GM18907 (cell line): ENCODE measurements around the gene SDSL.

Experiments
- ATAC-seq: cut with Tn5 transposase; IDR thresholded peaks from one replicate; pipeline ENCODE4 v1.9.1; 2021; ENCODE audit warnings: mild to moderate bottlenecking, moderate library complexity; ENCODE audit not compliant: unreplicated experiment

Gene SDSL

DNA sequence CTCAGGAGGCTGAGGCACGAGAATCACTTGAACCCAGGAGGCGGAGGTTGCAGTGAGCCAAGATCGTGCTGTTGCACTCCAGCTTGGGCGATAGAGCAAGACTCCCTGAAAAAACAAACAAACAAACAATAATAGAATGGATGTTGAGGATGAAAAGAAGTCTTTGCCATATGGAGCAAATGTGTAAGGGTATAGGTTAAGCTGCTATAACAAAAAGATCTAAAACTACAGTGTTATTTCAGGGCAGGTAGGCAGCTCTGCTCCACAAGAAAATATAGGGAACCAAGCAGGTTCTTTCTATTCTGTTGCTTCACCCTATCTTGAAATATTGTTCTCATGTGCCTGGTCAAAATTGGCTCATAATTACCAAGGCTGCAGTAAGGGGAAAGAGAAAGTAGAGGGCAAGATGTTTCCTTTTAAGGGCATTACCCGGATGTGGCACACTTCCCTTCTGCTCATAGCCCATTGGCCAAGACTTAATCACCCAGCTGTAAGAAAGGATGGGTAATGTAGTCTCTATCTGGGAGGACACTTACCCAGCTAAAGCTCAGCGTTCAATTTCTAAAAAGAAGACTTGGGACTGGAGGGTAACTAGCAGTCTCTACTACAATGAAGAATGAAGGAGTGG is 23.5 kb downstream of the SDSL start:
- ATAC-seq: no peak

DNA sequence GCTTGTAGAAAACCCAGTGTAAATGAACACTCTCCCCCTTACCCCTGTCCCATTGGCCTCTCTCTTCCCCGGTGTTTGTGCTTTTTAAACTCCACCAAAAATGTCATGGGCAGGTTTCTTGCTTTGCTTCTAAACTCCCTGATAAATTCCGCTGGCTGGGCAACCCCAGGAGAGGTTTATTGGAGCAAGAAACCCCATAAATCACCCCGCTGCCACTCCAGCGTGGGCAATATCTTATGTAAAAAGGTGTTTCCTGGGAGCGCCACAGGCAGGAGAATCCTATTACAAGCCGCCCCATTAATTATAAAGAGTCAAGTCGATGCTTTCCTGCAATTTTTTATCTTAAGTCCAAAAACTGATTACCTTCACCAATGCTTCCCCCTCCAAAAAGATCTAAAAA is 26.7 kb downstream of the SDSL start:
- no peak for ATAC-seq

DNA sequence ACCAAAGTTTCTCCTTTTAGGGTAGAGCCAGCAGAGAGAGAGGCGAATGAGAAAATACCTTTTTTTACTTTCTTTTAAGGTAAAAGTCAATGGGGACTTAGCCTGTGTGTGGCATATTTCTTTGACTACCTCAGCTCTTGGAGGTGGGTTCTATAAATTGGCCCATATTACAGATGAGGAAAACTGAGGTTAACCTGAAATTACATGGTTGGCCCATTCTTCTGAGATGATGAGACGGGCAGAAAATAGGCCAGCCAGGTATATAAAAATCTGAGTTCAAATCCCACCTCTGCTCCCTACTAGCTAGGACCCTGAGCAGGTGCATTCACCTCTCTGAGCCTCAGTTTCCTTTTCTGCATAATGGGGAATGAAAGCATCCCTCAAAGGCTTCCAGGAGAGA is 27.1 kb downstream of the SDSL start:
- no peak for ATAC-seq

DNA sequence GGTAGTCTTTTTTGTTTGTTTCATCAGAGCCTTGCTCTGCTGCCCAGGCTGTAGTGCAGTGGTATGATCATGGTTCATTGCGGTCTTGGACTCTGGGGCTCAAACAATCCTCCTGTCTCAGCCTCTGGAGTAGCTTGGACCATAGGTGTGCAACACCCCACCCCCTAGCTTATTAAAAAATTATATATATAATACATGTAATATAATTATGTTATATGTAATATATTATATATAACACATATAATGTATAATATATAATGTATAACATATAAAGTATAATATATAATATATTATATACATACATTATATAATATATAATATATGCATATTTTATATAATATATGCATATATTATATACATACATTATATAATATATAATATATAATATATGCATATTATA is 27.7 kb downstream of the SDSL start:
- ATAC-seq: no peak

DNA sequence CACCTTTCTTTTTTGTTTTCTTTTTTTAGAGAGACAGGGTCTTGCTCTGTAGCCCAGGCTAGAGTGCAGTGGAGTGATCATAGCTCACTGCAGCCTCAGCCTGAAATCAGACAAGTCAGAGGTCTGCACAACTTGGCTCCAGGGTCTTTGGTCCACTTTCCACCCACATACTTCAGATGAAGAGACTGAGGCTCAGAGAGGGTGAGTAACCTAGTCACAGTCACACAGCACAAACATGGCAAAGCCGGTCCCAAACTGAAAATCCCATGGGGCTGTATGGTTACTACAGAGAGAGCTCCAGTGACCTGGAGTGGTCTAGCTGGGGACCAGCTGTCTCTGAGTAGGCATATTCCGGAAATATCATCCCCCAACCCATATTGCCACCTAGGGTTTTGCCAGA is 30.3 kb downstream of the SDSL start:
- ATAC-seq: no peak

DNA sequence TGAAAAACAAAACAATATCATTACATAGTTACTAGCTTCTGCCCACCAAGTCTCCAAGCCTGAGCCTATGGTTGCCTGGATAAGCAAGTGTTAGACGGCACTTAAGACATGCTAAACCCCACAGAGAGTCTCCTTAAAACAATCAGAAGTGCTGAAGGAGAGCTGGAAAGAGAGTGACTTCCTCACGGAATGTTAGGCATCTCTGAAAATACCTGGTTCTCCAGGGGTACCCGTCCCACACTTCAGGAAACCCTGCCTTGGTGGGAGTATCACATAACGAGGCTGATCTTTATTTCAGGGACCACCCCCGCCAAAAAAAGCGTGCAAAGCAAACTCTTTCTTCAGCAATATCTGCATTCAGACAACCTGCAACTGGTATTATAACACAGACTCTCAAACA is 31.1 kb downstream of the SDSL start:
- no peak for ATAC-seq

DNA sequence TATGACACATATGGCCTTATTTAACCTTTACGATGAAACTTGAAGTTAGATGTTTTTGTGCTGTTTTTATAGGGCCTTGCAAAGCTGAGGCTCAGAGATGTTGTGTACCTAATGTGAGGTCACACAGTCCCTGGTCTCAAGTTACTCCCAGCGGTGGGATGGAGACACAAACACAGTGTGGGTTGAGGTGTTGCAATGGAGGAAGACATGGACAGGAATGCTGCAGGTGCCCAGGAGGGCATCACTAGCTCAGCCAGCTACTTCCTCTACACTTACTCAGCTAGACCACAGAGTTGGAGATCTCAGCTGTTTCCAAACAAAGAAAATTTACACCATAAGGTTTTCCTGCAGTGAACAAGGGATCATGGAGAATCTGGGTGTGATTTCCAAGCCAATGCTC is 34.0 kb downstream of the SDSL start:
- ATAC-seq: no peak

DNA sequence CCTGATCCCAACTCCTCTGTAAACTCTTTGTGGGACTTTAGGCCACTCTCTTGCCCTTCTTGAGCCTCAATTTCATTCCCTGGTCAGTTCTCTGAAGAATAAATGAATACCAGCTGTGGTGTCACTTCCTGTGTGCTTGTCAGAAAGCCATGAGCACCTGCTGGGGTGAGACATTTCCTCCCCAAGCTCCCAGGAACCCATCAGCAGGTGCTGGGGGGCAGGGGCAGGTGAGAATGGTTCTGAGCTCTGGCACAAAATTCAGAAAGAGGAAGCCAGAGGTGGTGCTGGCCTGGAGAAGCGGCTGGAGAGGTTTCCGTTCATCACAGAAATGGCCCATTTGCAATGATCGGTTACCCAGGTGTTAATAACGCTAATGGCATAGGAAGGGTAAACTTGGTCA is 34.6 kb downstream of the SDSL start:
- no peak for ATAC-seq

DNA sequence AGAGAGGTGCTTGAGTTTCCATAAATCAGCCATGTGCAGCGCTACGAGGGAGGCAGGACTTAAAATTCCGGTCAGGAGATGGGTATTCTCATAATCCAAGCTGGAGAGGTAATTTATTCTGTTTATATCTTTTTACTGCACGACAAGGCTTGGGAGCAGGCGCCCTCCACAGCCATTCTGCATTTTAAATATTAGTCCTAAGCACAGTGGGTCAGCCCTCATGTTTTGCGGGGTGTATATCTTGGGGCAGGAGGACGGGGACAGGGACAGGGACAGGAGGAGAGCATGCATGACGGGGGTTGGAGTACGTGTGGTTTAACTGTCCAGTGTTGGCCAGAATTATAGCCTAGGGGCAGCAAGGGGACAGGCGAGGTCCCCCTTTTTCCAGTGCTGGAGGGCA is 35.0 kb downstream of the SDSL start:
- ATAC-seq: no peak

DNA sequence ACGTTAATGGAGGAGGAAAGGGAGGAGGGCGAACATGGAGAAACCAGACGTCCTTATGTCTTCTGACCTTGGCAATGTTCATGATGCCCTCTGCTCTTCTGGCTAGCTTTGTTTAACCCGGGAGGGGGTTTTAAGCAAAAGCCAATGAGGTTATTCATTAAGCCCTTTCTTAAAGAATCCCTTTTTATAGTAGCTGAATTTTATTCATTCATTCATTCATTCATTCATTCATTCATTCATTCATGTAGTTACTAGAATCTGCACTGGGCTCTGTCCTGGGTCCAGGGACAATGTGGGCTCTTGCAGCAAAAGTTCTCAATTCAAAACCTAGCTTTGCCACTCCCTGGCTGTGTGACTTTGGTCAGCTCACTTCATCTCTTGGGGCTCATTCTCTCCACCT is 35.5 kb downstream of the SDSL start:
- no peak for ATAC-seq

DNA sequence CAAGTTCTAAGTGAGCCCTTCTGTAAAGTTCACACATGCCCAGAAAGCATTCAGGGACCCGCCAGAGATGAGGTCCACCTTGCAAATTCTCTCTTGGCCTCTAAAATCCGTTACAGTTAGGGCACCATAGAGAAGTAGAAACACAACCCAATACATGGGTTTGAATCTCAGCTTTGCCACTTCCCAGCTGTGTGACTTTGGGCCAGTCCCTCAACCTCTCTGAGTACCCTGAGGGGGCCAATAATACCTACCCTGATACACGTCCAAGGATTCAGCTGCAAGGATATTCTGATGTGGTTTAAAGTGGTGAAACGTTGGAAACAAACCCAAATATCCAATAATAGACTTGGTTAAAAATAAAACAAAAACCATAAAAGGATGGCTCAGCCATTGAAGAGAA is 37.8 kb downstream of the SDSL start:
- no peak for ATAC-seq

DNA sequence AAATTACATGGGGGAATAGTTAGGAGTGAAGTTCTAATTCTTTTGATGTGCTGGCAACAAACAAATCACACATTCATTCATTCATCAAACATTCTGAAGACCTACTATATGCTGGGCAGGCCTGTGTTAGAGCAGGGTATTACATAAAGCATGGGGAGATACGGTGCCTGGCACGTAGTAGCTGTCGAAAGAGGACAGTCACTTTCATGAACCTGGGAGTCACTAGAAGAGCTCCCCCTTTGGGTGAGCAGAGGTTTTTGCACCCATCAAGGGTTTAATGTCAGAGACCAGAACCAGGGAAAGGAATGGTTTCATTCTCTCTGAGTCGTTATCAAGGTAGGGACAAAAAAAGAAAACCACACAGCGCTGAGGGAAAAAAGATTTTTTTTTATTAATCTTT is 39.5 kb downstream of the SDSL start:
- no peak for ATAC-seq

DNA sequence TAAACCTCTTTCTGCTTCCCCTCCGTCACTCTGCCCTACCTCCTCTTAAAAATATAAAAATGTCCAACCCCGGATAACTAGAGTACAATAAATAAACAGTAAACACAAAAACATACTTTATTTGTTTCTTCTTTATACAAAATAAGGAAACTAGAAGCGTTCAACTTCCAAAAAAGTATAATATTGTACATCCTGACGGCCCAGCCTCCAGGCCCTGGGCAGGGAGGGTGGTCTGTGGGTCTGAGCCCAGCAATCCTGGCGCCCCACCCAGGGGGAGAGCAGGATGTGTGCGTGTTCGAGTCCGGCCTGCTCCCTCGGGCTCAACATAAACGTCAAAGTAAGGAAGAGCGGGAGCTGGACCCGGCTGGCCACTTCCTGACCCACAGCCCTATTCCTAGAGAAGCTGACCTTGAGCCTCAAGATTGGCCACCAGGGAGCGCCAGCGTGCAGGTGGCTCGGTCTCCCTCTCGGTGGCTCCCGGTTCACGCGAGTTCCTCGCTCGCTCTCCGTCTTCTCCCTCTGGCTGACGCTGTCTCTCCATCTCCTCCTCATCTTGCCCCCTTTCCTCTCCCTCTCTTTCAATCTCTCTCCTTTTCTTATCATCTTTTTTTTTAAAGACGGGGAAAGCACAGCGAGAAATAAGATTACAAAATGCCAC is 40.1 kb downstream of the SDSL start:
- no peak for ATAC-seq

DNA sequence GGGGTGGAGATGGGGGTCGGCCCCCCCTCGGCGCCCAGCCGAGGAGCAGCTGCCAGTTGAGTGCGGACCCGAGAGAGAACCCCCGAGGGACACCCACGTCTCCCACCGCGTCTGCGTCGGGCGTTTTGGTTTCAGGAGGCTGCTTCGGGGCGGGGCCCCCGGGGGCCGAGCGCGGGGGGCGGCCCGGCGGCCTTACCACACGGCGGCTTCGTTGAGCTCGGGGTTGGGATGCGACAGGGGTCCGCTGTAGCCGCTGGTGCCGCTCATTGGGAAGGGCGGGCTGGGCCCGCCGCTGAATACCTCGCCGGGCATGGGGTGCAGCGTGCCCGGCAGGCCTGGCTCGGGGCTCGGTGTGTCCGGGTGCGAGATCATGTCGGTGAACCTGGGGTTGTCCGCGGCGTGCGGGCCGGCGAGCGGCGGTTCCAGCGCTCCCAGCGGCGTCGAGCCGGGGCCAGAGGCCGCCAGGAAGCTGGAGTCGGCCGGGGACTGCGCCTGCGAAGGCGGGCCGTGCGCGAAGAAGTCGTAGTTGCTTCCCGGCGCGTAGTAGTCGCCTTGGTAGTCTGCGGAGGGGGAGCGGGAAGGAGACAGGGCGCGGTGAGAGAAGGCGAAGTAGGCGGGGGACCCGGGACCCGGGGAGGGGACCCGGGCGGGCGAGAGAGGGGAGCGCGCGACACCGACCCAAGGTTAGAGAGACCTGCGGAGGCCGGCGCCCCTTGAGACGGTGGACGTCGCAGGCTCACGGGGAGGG is 41.0 kb downstream of the SDSL start:
- ATAC-seq: no peak

DNA sequence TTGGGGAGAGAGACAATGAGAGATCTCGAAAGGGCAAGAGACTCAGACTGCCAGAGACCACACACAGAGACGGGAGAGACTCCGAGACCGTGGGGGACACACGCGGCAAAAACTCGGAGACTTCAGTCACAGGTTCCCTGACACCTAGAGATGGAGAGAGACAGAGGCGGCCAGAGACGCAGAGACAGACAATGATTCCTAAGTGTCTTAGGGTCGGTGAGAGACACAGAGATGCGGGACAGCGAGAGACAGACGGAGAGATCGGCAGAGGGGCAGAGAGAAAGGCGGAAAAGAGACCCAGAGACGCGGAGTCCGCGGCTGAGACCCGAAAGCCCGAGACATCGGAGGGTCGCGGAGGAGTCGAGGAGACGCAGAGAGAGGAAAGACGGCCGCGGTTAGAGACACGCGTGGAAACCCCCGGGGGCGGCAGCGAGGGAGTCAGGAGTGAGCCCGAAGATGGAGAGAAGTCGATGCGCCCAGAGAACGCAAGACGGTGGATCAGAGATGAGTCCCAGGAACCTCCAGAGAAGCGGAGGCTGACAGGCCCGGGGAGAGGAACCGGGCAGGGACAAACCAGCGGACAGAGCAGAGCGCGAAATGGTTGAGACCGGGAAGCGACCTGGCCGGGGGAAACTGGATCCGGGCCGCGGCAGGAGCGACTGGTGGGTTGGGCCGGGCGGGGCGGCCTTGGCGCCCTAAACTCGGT is 41.7 kb downstream of the SDSL start:
- no peak for ATAC-seq

DNA sequence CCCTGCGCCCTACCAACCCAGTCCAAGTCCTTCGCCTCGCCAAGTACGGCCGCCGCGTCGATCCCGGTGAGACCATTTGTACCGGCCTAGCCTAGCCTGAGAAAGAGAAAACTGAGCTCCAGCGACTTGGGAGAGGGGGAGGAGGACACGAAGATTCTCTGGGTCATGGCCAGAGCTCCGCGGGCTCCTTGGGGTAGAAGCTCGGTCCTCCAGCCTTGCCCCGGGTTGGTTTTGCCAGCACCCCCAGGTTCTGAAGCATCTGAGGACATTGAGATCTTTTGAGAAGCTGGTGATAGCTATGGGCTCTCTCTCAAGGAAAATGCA is 42.2 kb downstream of the SDSL start:
- no peak for ATAC-seq

DNA sequence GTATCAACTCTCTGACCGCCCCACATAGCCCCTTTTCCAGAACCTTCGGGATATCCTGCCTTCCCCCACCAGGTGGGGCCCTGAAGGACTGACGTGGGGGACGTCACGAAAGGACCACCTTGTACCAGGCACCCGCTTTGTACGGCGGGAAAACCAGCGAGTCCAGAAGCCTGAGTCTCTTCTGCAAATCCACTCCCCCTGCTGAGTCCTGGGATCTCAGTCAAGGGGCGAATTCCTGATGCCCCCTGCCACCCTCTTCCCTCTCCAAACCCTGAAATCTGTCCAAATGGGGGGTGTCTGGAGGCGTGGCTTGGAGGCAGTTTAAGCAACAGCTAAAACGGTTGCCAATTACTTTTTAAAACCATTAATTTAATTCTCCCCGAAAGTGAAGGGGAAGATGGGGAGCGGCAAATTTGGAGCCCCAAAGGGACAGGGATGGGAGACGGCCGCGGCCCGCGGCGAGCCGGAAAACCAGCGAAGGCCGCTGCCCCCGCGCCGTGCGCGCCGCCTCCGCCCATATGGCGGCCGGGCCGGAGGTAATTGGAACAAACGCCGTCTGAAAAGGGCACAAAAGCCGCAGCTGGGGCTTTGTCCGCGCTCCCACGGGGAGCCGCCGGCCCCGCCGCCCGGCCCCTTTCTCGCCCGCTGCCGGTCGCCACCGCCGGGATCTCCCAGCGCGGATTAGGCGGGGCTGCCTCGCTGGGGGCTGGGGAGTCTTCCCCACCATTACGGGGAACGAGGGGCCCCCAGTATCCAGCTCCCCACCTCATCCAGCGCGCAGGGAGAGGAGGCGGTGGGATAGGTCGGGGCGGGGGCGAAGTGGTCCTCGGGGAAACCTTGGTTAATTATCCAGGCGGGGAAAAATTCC is 42.9 kb downstream of the SDSL start:
- ATAC-seq: no peak

DNA sequence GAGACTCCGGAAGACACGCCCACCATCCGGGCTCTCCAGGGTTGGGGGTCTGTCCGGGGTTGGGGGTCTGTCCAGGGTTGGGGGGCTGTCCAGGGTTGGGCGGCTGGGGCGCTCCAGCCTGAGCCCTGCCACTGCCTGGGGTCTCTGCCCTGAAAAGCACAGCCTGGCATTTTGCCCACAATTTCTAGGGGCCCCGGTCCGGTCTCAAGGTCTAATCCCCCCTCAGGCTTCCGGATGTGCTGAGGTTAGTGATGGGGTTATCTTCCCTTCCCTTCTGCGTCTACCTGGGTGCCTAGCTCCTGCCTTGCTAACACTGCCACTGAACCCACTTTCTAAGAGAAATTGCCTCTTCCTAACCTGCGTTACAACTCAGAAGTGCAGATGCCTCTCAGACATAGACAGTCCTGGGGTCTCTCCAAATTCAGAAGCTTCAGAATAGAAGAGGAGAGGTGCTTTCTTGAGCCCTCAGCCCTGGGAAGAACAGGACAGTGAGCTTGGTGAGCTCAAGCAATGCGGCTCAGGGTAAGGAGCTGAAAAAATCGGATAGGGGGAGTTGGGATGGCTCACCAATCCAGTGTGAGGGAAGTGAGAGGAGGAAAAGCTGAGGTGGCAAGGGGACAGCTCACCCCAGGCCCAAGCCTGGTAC is 43.8 kb downstream of the SDSL start:
- ATAC-seq: no peak

DNA sequence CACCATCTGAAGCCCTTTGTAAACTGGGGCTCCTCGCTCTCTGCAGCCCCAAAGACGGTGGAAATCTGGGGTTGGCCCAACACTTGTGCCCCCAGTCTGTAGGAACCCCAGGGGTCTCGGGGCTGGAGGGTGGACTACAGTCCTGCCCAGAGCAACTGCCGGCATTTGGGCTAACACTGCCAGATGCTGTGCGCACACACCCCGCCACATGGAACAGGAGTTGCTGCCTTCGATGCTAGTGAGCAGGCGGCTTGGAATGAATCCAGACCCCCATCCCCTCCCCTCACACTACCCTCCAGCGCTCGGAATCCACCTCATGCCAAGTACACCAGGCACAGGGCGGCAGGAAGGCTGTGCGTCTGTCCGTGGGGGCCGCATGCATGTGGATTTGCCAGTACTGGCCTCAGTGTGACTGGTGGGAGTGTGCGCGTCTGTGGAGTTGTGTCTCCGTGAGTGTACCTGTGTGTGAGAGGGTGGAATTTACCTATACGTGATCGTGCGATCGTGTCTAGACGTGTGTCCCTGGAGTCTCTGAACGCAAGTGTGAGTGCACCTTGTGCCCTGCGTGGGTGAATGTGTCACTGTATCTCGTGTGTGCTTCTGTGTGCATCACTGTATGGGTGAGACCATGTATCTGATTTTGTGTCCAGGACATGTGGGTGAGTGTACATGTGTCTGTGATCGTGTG is 44.4 kb downstream of the SDSL start:
- ATAC-seq: no peak

DNA sequence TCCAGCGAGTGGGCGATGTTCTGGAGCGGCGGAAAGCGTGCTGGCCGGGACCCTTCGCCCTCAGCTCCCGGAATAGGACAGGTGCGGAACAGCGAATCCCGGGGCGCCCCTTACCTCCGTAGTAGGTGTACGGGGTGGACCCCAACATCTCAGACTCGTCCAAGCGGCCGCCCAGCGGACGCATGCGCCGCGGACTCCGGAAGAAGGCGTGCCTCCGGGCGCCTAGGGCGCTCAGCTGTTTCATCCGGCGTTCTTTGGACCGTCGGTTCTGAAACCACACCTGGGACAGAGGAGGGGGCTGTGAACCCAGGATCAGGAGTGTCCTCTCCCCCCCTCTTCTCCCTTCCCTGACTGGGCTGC is 44.9 kb downstream of the SDSL start:
- no peak for ATAC-seq
